ENCODE measurements around the gene ADGRA3. TPM values are rescaled to one million over a fixed set of nuclear protein-coding genes. Genes with fewer than 3 reads are reported as not detected.
A peak's percentile ranks its signal among the peaks of the same experiment; 100 is the strongest.

Gene ADGRA3
- total and polyA plus RNA-seq, 2 of the 13 experiments (the other 11 are each of a cell fraction or from before 2014, with no cell fraction given): 32.2 to 40.8 TPM

DNA sequence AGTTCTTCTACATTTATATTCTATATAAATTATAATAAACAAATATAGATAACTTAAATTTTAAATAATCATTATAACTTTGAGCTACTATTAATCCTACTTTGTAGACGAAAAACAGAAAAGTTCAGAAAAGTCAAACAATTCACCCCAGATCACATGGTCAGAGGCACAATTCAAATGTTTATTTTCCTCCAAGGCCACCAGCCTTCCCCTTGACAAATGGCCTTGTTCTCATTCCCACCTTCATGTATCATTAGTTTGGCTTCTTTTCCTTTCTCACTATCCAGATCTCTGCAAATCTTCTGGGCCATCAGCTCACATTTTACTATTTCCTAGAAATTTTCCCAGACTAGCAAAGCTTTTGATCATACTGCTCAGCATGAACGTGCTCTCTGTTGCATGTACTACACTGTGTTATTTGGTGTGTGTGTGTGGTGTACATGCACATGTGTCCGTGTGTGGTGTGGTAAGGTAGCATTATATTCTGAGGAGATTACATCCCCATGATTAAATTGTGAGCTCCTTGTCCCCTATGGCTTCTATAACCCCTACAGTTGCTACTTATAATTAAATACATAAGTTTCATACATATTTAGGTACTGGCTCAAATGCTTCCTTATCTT is 61.5 kb downstream of the ADGRA3 start (continued):
- TF ChIP-seq ZNF687 (CRISPR knock-in tag; IDR thresholded peaks at IDR 0.05): no peak
- no peak for TF ChIP-seq ZNF121 (CRISPR knock-in tag; IDR thresholded peaks at IDR 0.05)
- TF ChIP-seq, protein P1, sequence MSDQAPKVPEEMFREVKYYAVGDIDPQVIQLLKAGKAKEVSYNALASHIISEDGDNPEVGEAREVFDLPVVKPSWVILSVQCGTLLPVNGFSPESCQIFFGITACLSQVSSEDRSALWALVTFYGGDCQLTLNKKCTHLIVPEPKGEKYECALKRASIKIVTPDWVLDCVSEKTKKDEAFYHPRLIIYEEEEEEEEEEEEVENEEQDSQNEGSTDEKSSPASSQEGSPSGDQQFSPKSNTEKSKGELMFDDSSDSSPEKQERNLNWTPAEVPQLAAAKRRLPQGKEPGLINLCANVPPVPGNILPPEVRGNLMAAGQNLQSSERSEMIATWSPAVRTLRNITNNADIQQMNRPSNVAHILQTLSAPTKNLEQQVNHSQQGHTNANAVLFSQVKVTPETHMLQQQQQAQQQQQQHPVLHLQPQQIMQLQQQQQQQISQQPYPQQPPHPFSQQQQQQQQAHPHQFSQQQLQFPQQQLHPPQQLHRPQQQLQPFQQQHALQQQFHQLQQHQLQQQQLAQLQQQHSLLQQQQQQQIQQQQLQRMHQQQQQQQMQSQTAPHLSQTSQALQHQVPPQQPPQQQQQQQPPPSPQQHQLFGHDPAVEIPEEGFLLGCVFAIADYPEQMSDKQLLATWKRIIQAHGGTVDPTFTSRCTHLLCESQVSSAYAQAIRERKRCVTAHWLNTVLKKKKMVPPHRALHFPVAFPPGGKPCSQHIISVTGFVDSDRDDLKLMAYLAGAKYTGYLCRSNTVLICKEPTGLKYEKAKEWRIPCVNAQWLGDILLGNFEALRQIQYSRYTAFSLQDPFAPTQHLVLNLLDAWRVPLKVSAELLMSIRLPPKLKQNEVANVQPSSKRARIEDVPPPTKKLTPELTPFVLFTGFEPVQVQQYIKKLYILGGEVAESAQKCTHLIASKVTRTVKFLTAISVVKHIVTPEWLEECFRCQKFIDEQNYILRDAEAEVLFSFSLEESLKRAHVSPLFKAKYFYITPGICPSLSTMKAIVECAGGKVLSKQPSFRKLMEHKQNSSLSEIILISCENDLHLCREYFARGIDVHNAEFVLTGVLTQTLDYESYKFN (CRISPR knock-in tag; conservative IDR thresholded peaks at IDR 0.05): peak; percentile 44
- no peak for TF ChIP-seq MBD4 (IDR thresholded peaks at IDR 0.05; ENCODE audit: borderline replicate concordance, low read length)
- TF ChIP-seq, protein P2, sequence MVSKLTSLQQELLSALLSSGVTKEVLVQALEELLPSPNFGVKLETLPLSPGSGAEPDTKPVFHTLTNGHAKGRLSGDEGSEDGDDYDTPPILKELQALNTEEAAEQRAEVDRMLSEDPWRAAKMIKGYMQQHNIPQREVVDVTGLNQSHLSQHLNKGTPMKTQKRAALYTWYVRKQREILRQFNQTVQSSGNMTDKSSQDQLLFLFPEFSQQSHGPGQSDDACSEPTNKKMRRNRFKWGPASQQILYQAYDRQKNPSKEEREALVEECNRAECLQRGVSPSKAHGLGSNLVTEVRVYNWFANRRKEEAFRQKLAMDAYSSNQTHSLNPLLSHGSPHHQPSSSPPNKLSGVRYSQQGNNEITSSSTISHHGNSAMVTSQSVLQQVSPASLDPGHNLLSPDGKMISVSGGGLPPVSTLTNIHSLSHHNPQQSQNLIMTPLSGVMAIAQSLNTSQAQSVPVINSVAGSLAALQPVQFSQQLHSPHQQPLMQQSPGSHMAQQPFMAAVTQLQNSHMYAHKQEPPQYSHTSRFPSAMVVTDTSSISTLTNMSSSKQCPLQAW (CRISPR knock-in tag; IDR thresholded peaks at IDR 0.05): no peak
- TF ChIP-seq SOX5 (CRISPR knock-in tag; IDR thresholded peaks at IDR 0.05; ENCODE audit: borderline replicate concordance): peak; percentile 63; the same call in 1 of the 2 replicates
- no peak for TF ChIP-seq SOX13 (IDR thresholded peaks at IDR 0.05)
- peak in 1 of 2 experiments; percentile 83; a peak in 2 of 4 replicates for TF ChIP-seq SOX13 (CRISPR knock-in tag; conservative IDR thresholded peaks at IDR 0.05 in 1 of 2, IDR thresholded peaks at IDR 0.05 in 1 of 2)
- TF ChIP-seq, protein P3, sequence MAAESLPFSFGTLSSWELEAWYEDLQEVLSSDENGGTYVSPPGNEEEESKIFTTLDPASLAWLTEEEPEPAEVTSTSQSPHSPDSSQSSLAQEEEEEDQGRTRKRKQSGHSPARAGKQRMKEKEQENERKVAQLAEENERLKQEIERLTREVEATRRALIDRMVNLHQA (CRISPR knock-in tag; IDR thresholded peaks at IDR 0.05): no peak
- TF ChIP-seq SIX4 (CRISPR knock-in tag; IDR thresholded peaks at IDR 0.05): no peak
- no peak for TF ChIP-seq ZNF607 (CRISPR knock-in tag; IDR thresholded peaks at IDR 0.05; ENCODE audit: borderline replicate concordance)
- peak; percentile 35 for TF ChIP-seq ASH2L (IDR thresholded peaks at IDR 0.05; ENCODE audit: insufficient read length, low read depth, low read length)
- TF ChIP-seq, protein P4, sequence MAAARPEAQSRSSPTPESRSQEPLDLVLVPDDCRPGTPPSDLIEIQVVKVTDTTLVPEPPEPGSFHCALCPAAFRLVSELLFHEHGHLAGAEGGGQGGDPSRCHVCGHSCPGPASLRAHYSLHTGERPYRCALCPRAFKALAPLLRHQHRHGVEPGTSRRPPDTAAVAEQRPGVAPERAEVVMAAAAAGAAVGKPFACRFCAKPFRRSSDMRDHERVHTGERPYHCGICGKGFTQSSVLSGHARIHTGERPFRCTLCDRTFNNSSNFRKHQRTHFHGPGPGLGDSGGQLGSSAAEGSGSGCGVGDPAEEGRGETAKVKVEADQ (CRISPR knock-in tag; IDR thresholded peaks at IDR 0.05; ENCODE audit: borderline replicate concordance): no peak
- 0 out of 2 replicates have a peak, but pooled peaks have one; percentile 26 for TF ChIP-seq FOXP4 (CRISPR knock-in tag; IDR thresholded peaks at IDR 0.05)
